ENCODE data around the gene PPARG. TPM values are rescaled to one million over a fixed set of nuclear protein-coding genes. Genes with fewer than 3 reads are reported as not detected.

Gene PPARG
- polyA plus RNA-seq, 1 of the 3 experiments (the other 2 are of a cell fraction): 2.8 TPM

- Histone ChIP-seq H2AFZ (ENCODE audit: low read depth) (no peak overlapping the region), H3K9me3 (no peaks in the 10 kb centered on the region), H3K9me2 (no peaks in the 10 kb centered on the region), H3K79me2 (ENCODE audit: insufficient read depth) (no peaks in the 10 kb centered on the region), H3K9ac (no peak overlapping the region), H3K4me3 (ENCODE audit: low read depth in 2 of 2, low read length in 1 of 2) (no peak overlapping the region), H3K4me2 (no peak overlapping the region), H3K27ac (ENCODE audit: low read depth in 2 of 2, low read length in 1 of 2) (no peak overlapping the region), H3K36me3 (replicated peaks in 1 of 2; ENCODE audit: control insufficient read depth in 1 of 2, insufficient read depth in 2 of 2, low read length in 1 of 2) (no peaks in the 10 kb centered on the region), H3K27me3 (ENCODE audit: insufficient read depth) (no peaks in the 10 kb centered on the region), H3K4me1 (ENCODE audit: control insufficient read depth in 1 of 2, insufficient read depth in 2 of 2, low read depth in 1 of 2, low read length in 1 of 2) (no peaks in the 10 kb centered on the region; a peak in 1 of 4 replicates), H4K20me1 (ENCODE audit: insufficient read depth) (no peaks in the 10 kb centered on the region), H3F3A (replicated peaks; ENCODE audit: insufficient read depth) (peaks cover 7% of the 10 kb centered on the region)
- POLR2A ChIA-PET: no interaction called here
- WGBS (ENCODE audit: low lambda C conversion rate): 66% methylated on average over 3 of the region's 3 CpGs
- TF ChIP-seq FOSL2 (IDR thresholded peaks at IDR 0.05; ENCODE audit: borderline replicate concordance, low read depth) (no peak), EZH2phosphoT487 (IDR thresholded peaks at IDR 0.05; ENCODE audit: borderline replicate concordance, low read depth) (no peak), EP300 (IDR thresholded peaks at IDR 0.05; ENCODE audit: borderline replicate concordance in 1 of 2, low read depth in 1 of 2, low read length in 1 of 2) (no peak), SIN3A (IDR thresholded peaks at IDR 0.05; ENCODE audit: borderline replicate concordance, low read depth, low read length) (no peak), FOXJ3 (CRISPR knock-in tag; IDR thresholded peaks at IDR 0.05) (no peak), RCOR1 (IDR thresholded peaks at IDR 0.05; ENCODE audit: low read length) (no peak), TCF12 (IDR thresholded peaks at IDR 0.05) (no peak), RFX5 (IDR thresholded peaks at IDR 0.05; ENCODE audit: low read length) (no peak), TEAD4 (IDR thresholded peaks at IDR 0.05; ENCODE audit: borderline replicate concordance, insufficient read depth) (no peak), POLR2AphosphoS5 (IDR thresholded peaks at IDR 0.05; ENCODE audit: low read depth, low read length) (no peak), NRF1 (IDR thresholded peaks at IDR 0.05; ENCODE audit: low read depth, low read length) (no peak), YY1 (IDR thresholded peaks at IDR 0.05; ENCODE audit: low read depth) (no peak), USF2 (IDR thresholded peaks at IDR 0.05; ENCODE audit: borderline replicate concordance, low read depth, low read length) (no peak), NFIC (IDR thresholded peaks at IDR 0.05; ENCODE audit: borderline replicate concordance) (no peak), TAF1 (IDR thresholded peaks at IDR 0.05; ENCODE audit: borderline replicate concordance, low read depth, low read length) (no peak)
- TF ChIP-seq, protein P1, sequence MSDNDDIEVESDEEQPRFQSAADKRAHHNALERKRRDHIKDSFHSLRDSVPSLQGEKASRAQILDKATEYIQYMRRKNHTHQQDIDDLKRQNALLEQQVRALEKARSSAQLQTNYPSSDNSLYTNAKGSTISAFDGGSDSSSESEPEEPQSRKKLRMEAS (IDR thresholded peaks at IDR 0.05; ENCODE audit: low read depth): no peak
- CTCF ChIA-PET: no interaction called here
- no peak for DNase-seq
Measured at GRCh38 chr3:12408984-12409683, 120.3 kb downstream of the PPARG start.

Data from SK-N-SH (cell line).